Cardiac muscle cell (in vitro differentiated cells and primary cell): ENCODE results near the gene USP22. TPM values are rescaled to one million over a fixed set of nuclear protein-coding genes. Genes with fewer than 3 reads are reported as not detected.
"Not testable (repeated sequence)": the region's sequence is repeated elsewhere in the genome, so short reads cannot be mapped to it uniquely, and the experiment has no call there.

Experiments
- DNase-seq, 2 donors: peaks; one replicate each; pipeline versions ENCODE4 v3.0.0 to v3.0.0-alpha.2; 2010 to 2017; ENCODE audit warnings: low read depth in 1 of 2, low spot score in 1 of 2
- H3K27ac ChIP-seq: fragments of 200-600 bp; sonication (generic); 2 replicates; pipeline ENCODE4 v1.5.1; 2016
- H3K27me3 ChIP-seq: fragments of 200-600 bp; sonication (generic); 2 replicates; pipeline ENCODE4 v1.6.0; 2016; ENCODE audit warnings: control low read depth
- H3K36me3 ChIP-seq: fragments of 200-600 bp; sonication (generic); 2 replicates; pipeline ENCODE4 v1.5.1; 2016; ENCODE audit warnings: control low read depth
- H3K4me1 ChIP-seq: fragments of 200-600 bp; sonication (generic); 2 replicates; pipeline ENCODE4 v1.8.1; 2017; ENCODE audit warnings: low read depth, mild to moderate bottlenecking, mixed run types
- H3K4me3 ChIP-seq: fragments of 200-600 bp; sonication (generic); 2 replicates; pipeline ENCODE4 v1.5.1; 2016; ENCODE audit warnings: mild to moderate bottlenecking
- H3K9me3 ChIP-seq: fragments of 200-600 bp; sonication (generic); 2 replicates; pipeline ENCODE4 v1.5.1; 2017; ENCODE audit warnings: low read depth, mild to moderate bottlenecking, control low read depth
- CTCF ChIP-seq: IDR thresholded peaks from 2 replicates; pipeline ENCODE4 v1.5.1; 2012; ENCODE audit warnings: low read depth, mild to moderate bottlenecking, low read length
- polyA plus RNA-seq: library from polyadenylated mRNA; unstranded; fragments of >200 nt; fragmentation: Nextera tagmentation; extraction: Ambion mirVana; gene quantifications from 2 replicates; pipeline ENCODE4 v1.2.1, GENCODE V29; 2016
- total RNA-seq: library from RNA; depleted of rRNA; stranded (reverse); fragments of >200 nt; gene quantifications from 2 replicates; pipeline ENCODE4 v1.2.3, GENCODE V29; 2016

Gene USP22
- total and polyA plus RNA-seq, 2 experiments from 2014 or later: 153 to 280 TPM

GRCh38 chr17:21059761-21060160, 16.9 kb upstream of the USP22 start:
- Histone ChIP-seq H3K9me3 (no peaks in the 10 kb centered on the region), H3K4me3 (no peak overlapping the region), H3K27me3 (no peaks in the 10 kb centered on the region), H3K36me3 (no peaks in the 10 kb centered on the region), H3K27ac (no peak overlapping the region), H3K4me1 (no peaks in the 10 kb centered on the region)
- DNase-seq: no peak
- TF ChIP-seq CTCF: no peak

- H3K27ac ChIP-seq: no peak overlapping the region
- no peaks in the 10 kb centered on the region for H3K36me3 ChIP-seq
- H3K4me1 ChIP-seq: no peaks in the 10 kb centered on the region
- peak in 1 of 2 donors; percentile 68 for DNase-seq
- H3K4me3 ChIP-seq: no peak overlapping the region
- peak; percentile 30 for TF ChIP-seq CTCF
- no peaks in the 10 kb centered on the region for H3K27me3 ChIP-seq
- H3K9me3 ChIP-seq: no peaks in the 10 kb centered on the region
Observed at GRCh38 chr17:21058098-21058893, 15.5 kb upstream of the USP22 start.

GRCh38 chr17:21053056-21053455, 10.2 kb upstream of the USP22 start:
- not testable (repeated sequence) for H3K27ac ChIP-seq, H3K4me3 ChIP-seq, H3K9me3 ChIP-seq, H3K4me1 ChIP-seq, DNase-seq, H3K27me3 ChIP-seq, H3K36me3 ChIP-seq

- H3K27ac ChIP-seq: no peak overlapping the region
- H3K4me1 ChIP-seq: peaks cover under 1% of the 10 kb centered on the region
- H3K27me3 ChIP-seq: no peaks in the 10 kb centered on the region
- H3K4me3 ChIP-seq: no peak overlapping the region
- H3K9me3 ChIP-seq: no peaks in the 10 kb centered on the region
- TF ChIP-seq CTCF: no peak
- no peaks in the 10 kb centered on the region for H3K36me3 ChIP-seq
- DNase-seq: no peak
Observed at GRCh38 chr17:21049457-21049856, 6.6 kb upstream of the USP22 start.

- no peak for DNase-seq
- Histone ChIP-seq H3K4me1 (peaks cover 8% of the 10 kb centered on the region), H3K36me3 (no peaks in the 10 kb centered on the region), H3K9me3 (no peaks in the 10 kb centered on the region), H3K4me3 (no peak overlapping the region), H3K27ac (no peak overlapping the region), H3K27me3 (no peaks in the 10 kb centered on the region)
- no peak for TF ChIP-seq CTCF
Observed at GRCh38 chr17:21046216-21046615, 3.4 kb upstream of the USP22 start.

- Histone ChIP-seq H3K4me1 (peaks cover 14% of the 10 kb centered on the region), H3K36me3 (no peaks in the 10 kb centered on the region), H3K4me3 (no peak overlapping the region), H3K27ac (peak overlapping the region; percentile 93), H3K27me3 (no peaks in the 10 kb centered on the region), H3K9me3 (no peaks in the 10 kb centered on the region)
- TF ChIP-seq CTCF: no peak
- DNase-seq: no peak
Observed at GRCh38 chr17:21044971-21045370, 2.2 kb upstream of the USP22 start.
